Caco-2 (cell line): ENCODE measurements around the gene UBALD1. TPM values are rescaled to one million over a fixed set of nuclear protein-coding genes. Genes with fewer than 3 reads are reported as not detected.
"Not testable (repeated sequence)": the region's sequence is repeated elsewhere in the genome, so short reads cannot be mapped to it uniquely, and the experiment has no call there.

Source experiments
- BruUV-seq: library from RNA; stranded (reverse); fragments of 400-500 nt; replicated peaks from 2 replicates; lab custom pipeline; 2021; lab: Mats Ljungman, UMichigan
- CTCF ChIA-PET: fragments of 300-600 bp; sonication (Branson Sonifier 250); formaldehyde crosslinking; loops from one replicate; lab custom pipeline; 2022; ENCODE audit warnings: antibody characterized with exemption; lab: Charles Lee
- POLR2A ChIA-PET: fragments of 300-600 bp; sonication (Branson Sonifier 250); formaldehyde crosslinking; loops from one replicate; lab custom pipeline; 2022; ENCODE audit warnings: antibody characterized with exemption; lab: Charles Lee
- DNase-seq, 2 experiments: peaks; one replicate each; pipeline versions ENCODE4 v3.0.0 to v3.0.0-alpha.2; 2020 to 2022
- H3K27me3 ChIP-seq: replicated peaks from 2 replicates; pipeline ENCODE4 v1.6.0; 2011; ENCODE audit warnings: low read length; ENCODE audit not compliant: control insufficient read depth, insufficient read depth
- H3K36me3 ChIP-seq: 2 replicates; pipeline ENCODE4 v1.5.1; 2011; ENCODE audit warnings: low read length; ENCODE audit not compliant: control insufficient read depth, insufficient read depth
- H3K4me1 ChIP-seq: fragments of 250-450 bp; sonication (Bioruptor Pico); 2 replicates; pipeline ENCODE4 v1.5.1; 2020; ENCODE audit warnings: mild to moderate bottlenecking
- H3K4me3 ChIP-seq: 2 replicates; pipeline ENCODE4 v1.5.1; 2011; ENCODE audit warnings: low read depth, mild to moderate bottlenecking, control low read depth, low read length
- H3K9me3 ChIP-seq: fragments of 250-450 bp; sonication (Bioruptor Pico); 2 replicates; pipeline ENCODE4 v1.5.1; 2020; ENCODE audit warnings: mild to moderate bottlenecking, moderate library complexity
- H3K27ac Mint-ChIP-seq: one replicate; pipeline ENCODE4 v1.8.0; 2022; ENCODE audit warnings: mixed read lengths; ENCODE audit not compliant: unreplicated experiment
- H3K27me3 Mint-ChIP-seq: one replicate; pipeline ENCODE4 v1.8.0; 2022; ENCODE audit warnings: mixed read lengths; ENCODE audit not compliant: insufficient read depth, unreplicated experiment
- H3K36me3 Mint-ChIP-seq: one replicate; pipeline ENCODE4 v1.8.0; 2022; ENCODE audit warnings: mild to moderate bottlenecking, mixed read lengths; ENCODE audit not compliant: insufficient read depth, unreplicated experiment
- H3K4me1 Mint-ChIP-seq: one replicate; pipeline ENCODE4 v1.8.0; 2022; ENCODE audit warnings: low read depth, mixed read lengths; ENCODE audit not compliant: unreplicated experiment
- H3K4me3 Mint-ChIP-seq: one replicate; pipeline ENCODE4 v1.8.0; 2022; ENCODE audit warnings: mild to moderate bottlenecking, moderate library complexity, mixed read lengths; ENCODE audit not compliant: unreplicated experiment
- H3K9me3 Mint-ChIP-seq: one replicate; pipeline ENCODE4 v1.8.0; 2022; ENCODE audit warnings: mixed read lengths; ENCODE audit not compliant: unreplicated experiment
- intact Hi-C: fragments of 100-400 bp; cut with micrococcal nuclease; formaldehyde crosslinking; loops from one replicate; pipeline ENCODE4 v1.10.0; 2022; ENCODE audit not compliant: unreplicated experiment
- total RNA-seq: library from RNA; stranded (reverse); gene quantifications from 2 replicates; pipeline ENCODE4 v1.2.3, GENCODE V29; 2022
- TF ChIP-seq, protein P1 (sequence below), 2 experiments: fragments of 200-600 bp in 1 of 2; IDR thresholded peaks; 1 replicate in 1 of 2; 2 replicates in 1 of 2; pipeline versions ENCODE4 v1.5.1 to v1.8.0; 2011 to 2022; ENCODE audit warnings: antibody characterized with exemption in 1 of 2, control low read depth in 1 of 2, inconsistent platforms in 1 of 2, low read depth in 1 of 2, low read length in 1 of 2, mild to moderate bottlenecking in 1 of 2, moderate library complexity in 1 of 2; ENCODE audit not compliant: insufficient read depth in 1 of 2, severe bottlenecking in 1 of 2, unreplicated experiment in 1 of 2

UBALD1 gene
- total RNA-seq, 1 experiment from 2014 or later: 32.4 TPM

DNA sequence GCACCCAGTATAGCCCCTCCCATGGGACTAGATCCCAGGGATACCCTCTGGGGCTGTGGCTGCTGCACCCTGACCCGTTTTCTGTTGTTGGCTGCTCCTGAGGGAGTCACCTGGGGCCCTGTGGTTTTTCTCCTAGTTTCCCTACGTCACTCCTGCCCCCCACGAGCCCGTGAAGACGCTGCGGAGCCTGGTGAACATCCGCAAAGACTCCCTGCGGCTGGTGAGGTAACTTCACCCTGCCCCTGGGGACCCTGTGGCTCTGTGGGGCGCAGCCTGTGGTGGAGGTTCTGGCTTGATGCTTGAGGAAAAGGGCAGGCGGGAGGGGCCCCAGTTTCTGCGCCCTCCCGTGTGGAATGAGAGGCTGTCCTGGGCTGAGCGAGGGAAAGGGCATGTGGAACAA lies 37.1 kb upstream of the UBALD1 start:
- intact Hi-C loops: no loop called here

DNA sequence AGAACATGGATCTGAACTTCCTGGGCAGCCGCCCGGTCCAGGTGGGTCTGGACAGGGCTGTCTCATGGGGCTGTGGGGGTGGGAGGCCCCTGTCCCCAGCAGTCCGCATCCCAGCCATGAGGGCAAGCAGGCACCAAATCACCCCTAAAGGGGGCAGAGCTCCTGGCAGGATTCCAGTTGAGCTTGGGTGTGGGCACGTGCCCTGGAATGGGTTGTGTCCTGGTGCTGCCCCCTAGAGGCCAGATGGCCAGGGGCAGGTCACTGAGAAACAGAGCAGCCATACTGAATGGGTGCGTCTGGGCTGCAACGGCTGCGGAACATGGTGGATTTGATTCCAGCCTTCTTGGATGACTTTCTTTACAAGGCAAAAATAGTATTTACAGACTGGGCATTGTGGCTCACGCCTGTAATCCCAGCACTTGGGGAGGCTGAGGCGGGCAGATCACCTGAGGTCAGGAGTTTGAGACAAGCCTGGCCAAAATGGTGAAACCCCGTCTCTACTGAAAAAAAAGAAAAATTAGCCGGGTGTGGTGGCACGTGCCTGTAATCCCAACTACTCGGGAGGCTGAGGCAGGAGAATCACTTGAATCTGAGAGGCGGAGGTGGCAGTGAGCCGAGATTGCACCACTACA lies 35.9 kb upstream of the UBALD1 start:
- peaks cover 29% of the 10 kb centered on the region for H3K4me1 ChIP-seq
- H3K27ac Mint-ChIP-seq, H3K9me3 ChIP-seq, H3K27me3 Mint-ChIP-seq, H3K4me3 Mint-ChIP-seq, H3K27me3 ChIP-seq, H3K9me3 Mint-ChIP-seq, BruUV-seq, H3K36me3 ChIP-seq, H3K4me3 ChIP-seq, intact Hi-C loops: not testable (repeated sequence)
- TF ChIP-seq, protein P1, sequence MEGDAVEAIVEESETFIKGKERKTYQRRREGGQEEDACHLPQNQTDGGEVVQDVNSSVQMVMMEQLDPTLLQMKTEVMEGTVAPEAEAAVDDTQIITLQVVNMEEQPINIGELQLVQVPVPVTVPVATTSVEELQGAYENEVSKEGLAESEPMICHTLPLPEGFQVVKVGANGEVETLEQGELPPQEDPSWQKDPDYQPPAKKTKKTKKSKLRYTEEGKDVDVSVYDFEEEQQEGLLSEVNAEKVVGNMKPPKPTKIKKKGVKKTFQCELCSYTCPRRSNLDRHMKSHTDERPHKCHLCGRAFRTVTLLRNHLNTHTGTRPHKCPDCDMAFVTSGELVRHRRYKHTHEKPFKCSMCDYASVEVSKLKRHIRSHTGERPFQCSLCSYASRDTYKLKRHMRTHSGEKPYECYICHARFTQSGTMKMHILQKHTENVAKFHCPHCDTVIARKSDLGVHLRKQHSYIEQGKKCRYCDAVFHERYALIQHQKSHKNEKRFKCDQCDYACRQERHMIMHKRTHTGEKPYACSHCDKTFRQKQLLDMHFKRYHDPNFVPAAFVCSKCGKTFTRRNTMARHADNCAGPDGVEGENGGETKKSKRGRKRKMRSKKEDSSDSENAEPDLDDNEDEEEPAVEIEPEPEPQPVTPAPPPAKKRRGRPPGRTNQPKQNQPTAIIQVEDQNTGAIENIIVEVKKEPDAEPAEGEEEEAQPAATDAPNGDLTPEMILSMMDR (IDR thresholded peaks at IDR 0.05; ENCODE audit: insufficient read depth in 1 of 2, low read depth in 1 of 2, low read length in 1 of 2, severe bottlenecking in 1 of 2, unreplicated experiment in 1 of 2): peak; percentile 70 to 73
- ChIA-PET POLR2A (interaction anchor here (0.6 kb wide), 1 partner anchor 80 kb away, joined by 3 read pairs; no protein-coding TSS in a partner anchor), CTCF (interaction anchor here (0.5 to 2.1 kb wide), 6 partner anchors 10 to 450 kb away, joined by 3 to 13 read pairs (median 4); partner anchors contain the start of genes ANKS3 and MGRN1)
- Mint-ChIP-seq H3K36me3 (peaks cover 23% of the 10 kb centered on the region), H3K4me1 (peaks cover 11% of the 10 kb centered on the region)
- DNase-seq: peak; percentile 63 to 74

More for the DNA sequence above, 37.1 kb upstream of the UBALD1 start:
- ChIA-PET POLR2A (no interaction called here), CTCF (interaction anchor here (0.9 kb wide), 1 partner anchor 27 kb away, joined by 3 read pairs; the partner anchor contains the start of gene MGRN1)
- H3K27ac Mint-ChIP-seq: no peak overlapping the region
- peaks cover 28% of the 10 kb centered on the region for H3K36me3 Mint-ChIP-seq
- no peak overlapping the region for H3K4me3 Mint-ChIP-seq
- peaks cover 2% of the 10 kb centered on the region for H3K36me3 ChIP-seq
- no peaks in the 10 kb centered on the region for H3K27me3 Mint-ChIP-seq
- peaks cover 11% of the 10 kb centered on the region for H3K4me1 Mint-ChIP-seq
- peaks cover 29% of the 10 kb centered on the region for H3K4me1 ChIP-seq
- no peak overlapping the region for H3K4me3 ChIP-seq
- H3K9me3 ChIP-seq: no peaks in the 10 kb centered on the region
- no TSS peak for BruUV-seq
- no peak for DNase-seq
- TF ChIP-seq, protein P1 (IDR thresholded peaks at IDR 0.05; ENCODE audit: insufficient read depth in 1 of 2, low read depth in 1 of 2, low read length in 1 of 2, severe bottlenecking in 1 of 2, unreplicated experiment in 1 of 2): no peak
- no peaks in the 10 kb centered on the region for H3K27me3 ChIP-seq
- no peaks in the 10 kb centered on the region for H3K9me3 Mint-ChIP-seq

DNA sequence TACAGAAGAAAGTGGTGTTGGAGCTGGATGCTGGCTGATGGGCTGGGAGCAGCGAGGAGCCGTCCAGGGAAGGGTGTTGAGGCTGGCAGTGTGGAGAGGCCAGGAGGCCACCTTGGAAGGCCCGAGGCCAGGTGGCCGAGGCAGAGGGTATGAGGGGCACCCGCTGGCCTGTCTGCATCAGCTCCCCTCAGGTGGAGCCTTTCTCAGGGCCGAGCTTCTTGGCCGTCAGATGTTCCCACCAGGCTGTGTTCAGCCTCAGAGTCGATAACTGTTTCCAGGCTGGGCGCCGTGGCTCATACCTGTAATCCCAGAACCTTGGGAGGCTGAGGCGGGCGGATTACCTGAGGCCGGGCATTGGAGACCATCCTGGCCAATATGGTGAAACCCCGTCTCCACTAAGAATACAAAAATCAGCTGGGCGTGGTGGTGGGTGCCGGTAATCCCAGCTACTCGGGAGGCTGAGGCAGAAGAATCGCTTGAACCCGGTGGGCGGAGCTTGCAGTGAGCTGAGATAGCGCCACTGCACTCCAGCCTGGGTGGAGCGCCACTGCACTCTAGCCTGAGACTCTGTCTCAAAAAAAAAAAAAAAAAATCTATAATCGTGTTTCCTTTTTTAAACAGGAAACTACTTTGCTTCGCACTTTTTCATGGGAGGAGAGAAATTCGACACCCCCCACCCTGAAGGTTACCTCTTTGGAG lies 35.2 kb upstream of the UBALD1 start:
- CTCF ChIA-PET: interaction anchor here (0.5 to 2.1 kb wide), 6 partner anchors 9 to 449 kb away, joined by 3 to 13 read pairs (median 4); partner anchors contain the start of genes ANKS3 and MGRN1
- intact Hi-C loops: no loop called here
- H3K4me1 ChIP-seq: peaks cover 26% of the 10 kb centered on the region

More for the DNA sequence above, 35.2 kb upstream of the UBALD1 start:
- peaks cover 11% of the 10 kb centered on the region for H3K4me1 Mint-ChIP-seq
- peaks cover 2% of the 10 kb centered on the region for H3K36me3 ChIP-seq
- no peaks in the 10 kb centered on the region for H3K27me3 Mint-ChIP-seq
- H3K9me3 ChIP-seq: no peaks in the 10 kb centered on the region
- no TSS peak for BruUV-seq
- H3K9me3 Mint-ChIP-seq: no peaks in the 10 kb centered on the region
- no peak overlapping the region for H3K4me3 Mint-ChIP-seq
- no peak for DNase-seq
- POLR2A ChIA-PET: interaction anchor here (0.6 kb wide), 1 partner anchor 81 kb away, joined by 3 read pairs; no protein-coding TSS in a partner anchor
- H3K27ac Mint-ChIP-seq: peak overlapping the region; percentile 80
- TF ChIP-seq, protein P1 (IDR thresholded peaks at IDR 0.05; ENCODE audit: insufficient read depth in 1 of 2, low read depth in 1 of 2, low read length in 1 of 2, severe bottlenecking in 1 of 2, unreplicated experiment in 1 of 2): no peak
- peaks cover 29% of the 10 kb centered on the region for H3K36me3 Mint-ChIP-seq
- H3K27me3 ChIP-seq: no peaks in the 10 kb centered on the region
- no peak overlapping the region for H3K4me3 ChIP-seq
